Effector memory CD4-positive, alpha-beta T cell (primary cell): ENCODE results near the gene GPX3.

Experiments used
- DNase-seq, 3 donors: peaks; one replicate each; pipeline ENCODE4 v3.0.0-alpha.2; 2020
- H3K27ac ChIP-seq: 2 replicates; pipeline ENCODE4 v1.7.0; 2013; ENCODE audit warnings: mild to moderate bottlenecking, low read length, moderate library complexity; ENCODE audit not compliant: insufficient read depth, poor library complexity, severe bottlenecking
- H3K27me3 ChIP-seq: replicated peaks from 2 replicates; pipeline ENCODE4 v1.7.0; 2013; ENCODE audit warnings: mild to moderate bottlenecking, low read length; ENCODE audit not compliant: insufficient read depth, control insufficient read depth, poor library complexity, severe bottlenecking
- H3K36me3 ChIP-seq: 2 replicates; pipeline ENCODE4 v1.7.0; 2013; ENCODE audit warnings: mild to moderate bottlenecking, low read length, moderate library complexity; ENCODE audit not compliant: control insufficient read depth, insufficient read depth
- H3K4me1 ChIP-seq: 2 replicates; pipeline ENCODE4 v1.7.0; 2013; ENCODE audit warnings: low read length, mild to moderate bottlenecking; ENCODE audit not compliant: control insufficient read depth, insufficient read depth, poor library complexity, severe bottlenecking
- H3K4me3 ChIP-seq: 2 replicates; pipeline ENCODE4 v1.7.0; 2013; ENCODE audit warnings: low read length, low read depth, mild to moderate bottlenecking; ENCODE audit not compliant: insufficient read depth, poor library complexity, severe bottlenecking
- H3K9me3 ChIP-seq: 2 replicates; pipeline ENCODE4 v1.7.0; 2013; ENCODE audit warnings: mild to moderate bottlenecking, low read length, moderate library complexity; ENCODE audit not compliant: control insufficient read depth

The GPX3 gene

DNA sequence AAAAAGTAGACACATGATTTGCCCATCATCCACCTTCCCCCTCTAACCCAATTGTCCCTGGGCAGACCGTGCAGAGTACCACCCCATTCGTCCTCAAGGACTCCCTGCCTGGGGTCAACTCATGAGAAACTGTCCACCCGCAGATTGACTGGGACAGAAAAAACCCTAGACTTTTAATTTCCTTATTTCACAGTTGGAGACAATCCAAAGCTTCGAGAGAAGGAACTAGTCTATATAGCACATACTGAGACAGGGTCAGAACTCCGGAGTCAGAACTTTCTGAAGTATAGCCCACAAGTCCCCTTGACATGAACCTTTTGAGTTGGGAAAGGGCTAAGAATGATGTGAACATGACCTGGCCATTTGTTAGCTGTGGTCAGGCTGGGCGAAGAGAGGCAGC lies 7.5 kb upstream of the GPX3 start:
- no peaks in the 10 kb centered on the region for H3K27me3 ChIP-seq
- H3K4me1 ChIP-seq, result no peaks in the 10 kb centered on the region
- H3K36me3 ChIP-seq, result no peaks in the 10 kb centered on the region
- DNase-seq, result no peak
- no peaks in the 10 kb centered on the region for H3K9me3 ChIP-seq
- no peak overlapping the region for H3K27ac ChIP-seq
- no peak overlapping the region for H3K4me3 ChIP-seq

DNA sequence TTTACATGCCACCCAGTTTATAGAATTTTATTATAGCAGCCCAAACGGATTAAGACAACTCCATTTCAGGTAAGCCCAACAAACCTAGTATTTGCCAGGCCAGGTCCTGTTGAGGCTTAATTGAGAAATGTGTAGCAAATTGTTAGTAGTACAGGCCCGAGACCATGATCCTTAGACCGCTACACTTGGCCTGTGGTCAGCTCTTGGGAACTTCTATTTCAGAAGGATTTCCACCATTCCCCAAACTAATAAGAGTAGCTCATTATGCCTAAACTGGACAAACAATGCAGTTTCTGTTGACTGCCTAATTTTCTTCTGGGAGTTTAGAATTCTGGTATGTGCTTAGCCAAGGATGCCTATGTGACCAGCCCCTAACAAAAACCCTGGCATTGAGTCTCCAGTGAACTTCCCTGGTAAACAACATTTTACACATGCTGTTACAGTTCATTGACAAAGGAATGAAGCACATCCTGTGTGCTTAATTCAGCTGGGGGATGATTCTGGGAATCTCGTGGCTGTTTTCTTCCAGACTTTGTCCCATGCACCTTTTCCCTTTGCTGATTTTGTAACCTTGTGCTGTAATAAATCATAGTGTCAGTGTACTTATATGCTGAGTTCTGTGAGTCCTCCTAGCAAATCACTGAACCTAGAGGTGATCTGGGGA lies 5.6 kb upstream of the GPX3 start:
- Histone ChIP-seq H3K4me1 (peaks cover 3% of the 10 kb centered on the region), H3K27me3 (no peaks in the 10 kb centered on the region), H3K4me3 (no peak overlapping the region), H3K27ac (no peak overlapping the region), H3K9me3 (no peaks in the 10 kb centered on the region), H3K36me3 (no peaks in the 10 kb centered on the region)
- DNase-seq, result no peak

DNA sequence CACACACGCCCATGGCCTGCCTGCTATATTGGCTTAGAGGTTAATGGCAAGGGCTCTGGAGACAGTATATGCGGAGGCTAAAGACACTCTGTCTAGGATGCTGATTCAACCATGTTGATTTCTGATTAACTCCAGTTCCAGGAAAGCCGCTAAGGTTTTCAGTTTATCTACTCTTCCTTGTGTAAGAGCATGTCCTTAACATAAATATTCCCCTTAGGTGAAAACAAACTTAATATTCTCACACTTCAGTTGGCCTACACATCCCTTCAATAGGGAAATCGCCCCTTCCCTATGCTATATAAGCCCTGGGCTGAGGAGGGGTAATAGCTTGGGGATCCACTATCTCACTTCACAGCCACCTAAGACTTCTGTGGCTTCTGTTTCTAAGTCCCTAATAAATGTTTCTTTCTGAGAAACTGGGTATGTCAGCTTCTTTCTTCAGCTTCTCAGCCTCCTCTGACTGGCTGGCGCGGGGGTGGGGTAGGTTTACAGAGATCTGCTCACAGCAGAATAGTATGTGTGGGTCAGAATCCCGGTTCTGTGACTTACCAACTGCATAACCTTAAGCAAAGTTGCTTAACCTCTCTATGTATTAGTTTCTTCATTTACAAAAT lies 4.3 kb upstream of the GPX3 start:
- Histone ChIP-seq H3K4me3 (no peak overlapping the region), H3K9me3 (no peaks in the 10 kb centered on the region), H3K27me3 (no peaks in the 10 kb centered on the region), H3K27ac (no peak overlapping the region), H3K4me1 (peaks cover 14% of the 10 kb centered on the region), H3K36me3 (no peaks in the 10 kb centered on the region)
- DNase-seq, result no peak

DNA sequence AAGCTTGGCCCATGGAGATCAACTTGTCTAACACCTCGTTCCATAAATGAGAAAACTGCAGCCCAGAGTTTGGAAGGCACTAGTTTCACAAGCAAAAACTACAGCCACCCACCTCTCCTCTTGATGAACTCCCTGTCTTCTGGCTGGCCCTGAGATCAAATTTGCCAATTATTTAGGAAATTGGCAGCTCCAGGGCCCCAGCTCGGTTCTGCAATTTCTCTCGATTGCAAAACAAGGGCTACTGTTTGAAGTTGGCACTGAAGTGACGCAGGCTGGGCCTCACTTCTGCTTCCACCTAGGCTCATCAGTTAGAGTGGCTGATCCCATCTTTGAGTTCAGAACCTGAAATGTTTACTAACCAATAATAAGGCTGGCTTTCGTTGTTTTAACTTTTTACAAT lies 3.7 kb upstream of the GPX3 start:
- Histone ChIP-seq H3K27me3 (no peaks in the 10 kb centered on the region), H3K9me3 (no peaks in the 10 kb centered on the region), H3K27ac (no peak overlapping the region), H3K4me3 (no peak overlapping the region), H3K36me3 (no peaks in the 10 kb centered on the region), H3K4me1 (peaks cover 17% of the 10 kb centered on the region)
- DNase-seq, result no peak

DNA sequence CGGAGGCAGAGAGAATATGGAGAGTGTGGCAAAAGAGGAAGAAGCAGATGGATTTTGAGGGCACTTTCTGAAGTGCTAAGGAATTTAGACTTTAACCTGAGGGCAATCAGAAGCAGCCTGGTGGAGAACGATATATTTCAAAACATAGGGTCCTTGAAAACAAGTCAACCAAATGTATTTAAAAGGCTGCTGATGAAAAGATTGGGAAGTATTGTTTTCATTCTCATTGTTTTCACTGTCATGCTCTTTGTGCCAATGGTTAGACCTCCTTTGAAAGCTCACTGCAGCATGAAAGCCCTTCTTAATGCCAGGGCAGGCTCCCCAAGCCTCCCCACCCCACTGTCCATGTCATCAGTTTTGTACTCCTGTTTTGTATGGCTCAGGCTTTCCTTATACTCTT lies 2.5 kb upstream of the GPX3 start:
- H3K36me3 ChIP-seq, result no peaks in the 10 kb centered on the region
- H3K27me3 ChIP-seq, result no peaks in the 10 kb centered on the region
- H3K4me1 ChIP-seq, result peaks cover 17% of the 10 kb centered on the region
- no peak overlapping the region for H3K27ac ChIP-seq
- no peak for DNase-seq
- no peak overlapping the region for H3K4me3 ChIP-seq
- no peaks in the 10 kb centered on the region for H3K9me3 ChIP-seq

GRCh38 chr5:151018846-151019245 lies 1.5 kb upstream of the GPX3 start:
- H3K4me1 ChIP-seq, result peaks cover 17% of the 10 kb centered on the region

DNA sequence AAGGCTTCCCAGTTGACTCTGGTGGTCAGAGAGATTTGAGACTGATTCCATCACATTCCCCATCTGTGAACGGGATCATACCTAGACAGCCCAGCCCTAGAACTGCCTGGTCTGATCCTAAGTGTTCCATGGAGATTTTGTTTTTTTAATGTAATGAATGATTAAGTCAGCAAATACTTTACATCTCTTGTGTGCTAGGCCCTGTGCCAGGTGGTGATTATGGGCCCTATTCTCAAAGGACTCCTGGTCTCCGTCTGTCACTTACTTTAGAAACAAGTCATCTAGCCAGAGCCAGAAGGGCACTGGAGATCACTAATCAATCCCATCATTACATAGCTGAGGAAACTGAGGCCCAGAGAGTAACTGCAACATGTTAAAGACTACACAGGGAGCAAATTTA lies 1.1 kb upstream of the GPX3 start:
- Histone ChIP-seq H3K27me3 (no peaks in the 10 kb centered on the region), H3K4me3 (no peak overlapping the region), H3K27ac (no peak overlapping the region), H3K36me3 (no peaks in the 10 kb centered on the region), H3K4me1 (peaks cover 17% of the 10 kb centered on the region), H3K9me3 (no peaks in the 10 kb centered on the region)
- DNase-seq, result no peak

More at GRCh38 chr5:151018846-151019245, 1.5 kb upstream of the GPX3 start:
- no peak for DNase-seq
- Histone ChIP-seq H3K27me3 (no peaks in the 10 kb centered on the region), H3K9me3 (no peaks in the 10 kb centered on the region), H3K36me3 (no peaks in the 10 kb centered on the region), H3K4me3 (no peak overlapping the region), H3K27ac (no peak overlapping the region)

DNA sequence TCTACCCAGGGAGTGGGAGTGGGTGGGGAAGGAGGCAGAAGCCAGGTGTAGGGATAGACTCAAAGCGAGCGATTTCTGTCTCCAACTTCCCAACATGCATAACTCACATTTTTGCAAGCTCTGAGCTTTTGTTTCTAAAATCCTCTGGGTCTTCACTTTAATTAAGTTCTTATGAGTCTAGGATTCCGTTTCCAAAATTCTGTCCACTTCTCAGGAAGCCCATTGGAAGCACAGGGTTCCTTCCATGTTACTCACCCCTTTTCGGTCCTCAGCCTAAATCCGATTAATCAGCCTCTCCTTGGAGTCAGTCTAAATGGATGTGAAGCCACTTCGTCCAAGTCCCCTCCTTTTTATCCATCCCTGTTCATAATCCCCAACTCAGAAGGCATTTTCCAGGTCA lies 1.4 kb downstream of the GPX3 start:
- no peaks in the 10 kb centered on the region for H3K9me3 ChIP-seq
- DNase-seq, result no peak
- H3K36me3 ChIP-seq, result no peaks in the 10 kb centered on the region
- no peaks in the 10 kb centered on the region for H3K27me3 ChIP-seq
- no peak overlapping the region for H3K27ac ChIP-seq
- no peak overlapping the region for H3K4me3 ChIP-seq
- H3K4me1 ChIP-seq, result peaks cover 17% of the 10 kb centered on the region

- Histone ChIP-seq H3K4me3 (no peak overlapping the region), H3K36me3 (peaks cover 3% of the 10 kb centered on the region), H3K27me3 (no peaks in the 10 kb centered on the region), H3K27ac (no peak overlapping the region), H3K9me3 (no peaks in the 10 kb centered on the region), H3K4me1 (peaks cover 17% of the 10 kb centered on the region)
- DNase-seq, result no peak
Observed at GRCh38 chr5:151022511-151023018, 2.2 kb downstream of the GPX3 start.

GRCh38 chr5:151023047-151023615 lies 2.7 kb downstream of the GPX3 start:
- Histone ChIP-seq H3K27me3 (no peaks in the 10 kb centered on the region), H3K27ac (no peak overlapping the region), H3K36me3 (peaks cover 9% of the 10 kb centered on the region), H3K4me3 (no peak overlapping the region), H3K9me3 (no peaks in the 10 kb centered on the region), H3K4me1 (peaks cover 17% of the 10 kb centered on the region)
- DNase-seq, result no peak
